ENCODE data around the gene KCND2.

- TF ChIP-seq YY1 (IDR thresholded peaks at IDR 0.05; ENCODE audit: insufficient read depth, insufficient read length), result no peak
- TF ChIP-seq SUZ12 (IDR thresholded peaks at IDR 0.05; ENCODE audit: extremely low read depth, insufficient read depth, insufficient read length), result no peak
- TF ChIP-seq ZNF274 (IDR thresholded peaks at IDR 0.05; ENCODE audit: low read depth, low read length), result no peak
These were observed 373.0 kb downstream of the KCND2 start for GRCh38 chr7:120645966-120646365.

Data from NT2/D1 (cell line).